ENCODE measurements around the gene MANSC4. TPM values are rescaled to one million over a fixed set of nuclear protein-coding genes. Genes with fewer than 3 reads are reported as not detected.

The MANSC4 gene
- total and polyA plus RNA-seq, 2 donors (not counting 1 experiment from before 2014, with no cell fraction given): 0.25 TPM; not detected in 1

GRCh38 chr12:27733791-27734190 is 46.2 kb downstream of the MANSC4 start:
- DNase-seq (no peak), ATAC-seq (ENCODE audit: low read depth) (no peak)
- H3K9me3 ChIP-seq (ENCODE audit: control extremely low read depth in 1 of 3, control insufficient read depth in 2 of 3, insufficient read depth in 1 of 3, low read length in 2 of 3): no peaks in the 10 kb centered on the region
- H2AFZ ChIP-seq (ENCODE audit: insufficient read depth, low read depth, low read length, poor library complexity, severe bottlenecking): no peak overlapping the region
- no peaks in the 10 kb centered on the region for H3K9me3 Mint-ChIP-seq (ENCODE audit: insufficient read depth)
- H3K4me1 ChIP-seq (ENCODE audit: control insufficient read depth in 2 of 2, insufficient read depth in 2 of 2, low read length in 2 of 2): no peaks in the 10 kb centered on the region
- H3K4me2 ChIP-seq (replicated peaks; ENCODE audit: low read depth, low read length, poor library complexity, severe bottlenecking): no peak overlapping the region
- H3K79me2 ChIP-seq (ENCODE audit: control insufficient read depth, insufficient read depth, low read length): no peaks in the 10 kb centered on the region
- no peaks in the 10 kb centered on the region for H3K27me3 ChIP-seq (replicated peaks in 1 of 4; ENCODE audit: control extremely low read depth in 1 of 4, control insufficient read depth in 3 of 4, insufficient read depth in 4 of 4, low read length in 3 of 4)
- intact Hi-C loops (cut with micrococcal nuclease): loop anchor here (1.0 kb wide), 1 partner anchor 88 kb away; no protein-coding TSS in a partner anchor
- no peaks in the 10 kb centered on the region for H3K27me3 Mint-ChIP-seq
- no peak overlapping the region for H3K27ac Mint-ChIP-seq
- peaks cover 19 to 35% of the 10 kb centered on the region in 2 experiments for H3K36me3 ChIP-seq (replicated peaks in 1 of 2; ENCODE audit: control extremely low read depth in 1 of 2, control insufficient read depth in 1 of 2, extremely low read depth in 1 of 2, insufficient read depth in 2 of 2, low read length in 1 of 2)
- TF ChIP-seq CTCF (IDR thresholded peaks at IDR 0.05) (no peak), EZH2 (IDR thresholded peaks at IDR 0.05; ENCODE audit: borderline replicate concordance, insufficient read depth, low read depth, low read length, poor library complexity, severe bottlenecking) (no peak)
- peaks cover 5% of the 10 kb centered on the region for H4K20me1 ChIP-seq (ENCODE audit: control insufficient read depth, insufficient read depth, low read length, poor library complexity, severe bottlenecking)
- H3K27ac ChIP-seq (ENCODE audit: low read length in 2 of 2): no peak overlapping the region
- no peak overlapping the region for H3K4me3 Mint-ChIP-seq
- H3K4me3 ChIP-seq (ENCODE audit: control extremely low read depth in 1 of 5, extremely low read depth in 1 of 5, insufficient read depth in 1 of 5, low read depth in 2 of 5, low read length in 4 of 5): no peak overlapping the region
- no CpG with 5 or more reads among the region's 1 CpG for WGBS (ENCODE audit: insufficient coverage)
- H3K4me1 Mint-ChIP-seq: no peaks in the 10 kb centered on the region
- H3K9ac ChIP-seq (ENCODE audit: low read length): no peak overlapping the region
- POLR2A ChIA-PET: no interaction called here
- CTCF ChIA-PET: interaction anchor here (0.5 to 5.4 kb wide), 10 partner anchors 11 to 413 kb away, joined by 3 to 59 read pairs (median 6); partner anchors contain the start of genes KLHL42, MANSC4 and REP15

- intact Hi-C loops (cut with micrococcal nuclease): loop anchor here (1.0 kb wide), 1 partner anchor 88 kb away; no protein-coding TSS in a partner anchor
- POLR2A ChIA-PET: no interaction called here
These were observed 46.9 kb downstream of the MANSC4 start for GRCh38 chr12:27733052-27733656.

More at GRCh38 chr12:27733052-27733656, 46.9 kb downstream of the MANSC4 start:
- H3K27ac ChIP-seq (ENCODE audit: low read length in 2 of 2): no peak overlapping the region
- H3K27ac Mint-ChIP-seq: no peak overlapping the region
- WGBS (ENCODE audit: insufficient coverage): no CpG with 5 or more reads among the region's 3 CpGs
- no peaks in the 10 kb centered on the region for H3K9me3 ChIP-seq (ENCODE audit: control extremely low read depth in 1 of 3, control insufficient read depth in 2 of 3, insufficient read depth in 1 of 3, low read length in 2 of 3)
- DNase-seq (peak; percentile 39), ATAC-seq (ENCODE audit: low read depth) (no peak)
- no peaks in the 10 kb centered on the region for H3K4me1 Mint-ChIP-seq
- no peaks in the 10 kb centered on the region for H3K27me3 ChIP-seq (replicated peaks in 1 of 4; ENCODE audit: control extremely low read depth in 1 of 4, control insufficient read depth in 3 of 4, insufficient read depth in 4 of 4, low read length in 3 of 4)
- H3K9ac ChIP-seq (ENCODE audit: low read length): no peak overlapping the region
- no peak overlapping the region for H3K4me2 ChIP-seq (replicated peaks; ENCODE audit: low read depth, low read length, poor library complexity, severe bottlenecking)
- H3K36me3 ChIP-seq (replicated peaks in 1 of 2; ENCODE audit: control extremely low read depth in 1 of 2, control insufficient read depth in 1 of 2, extremely low read depth in 1 of 2, insufficient read depth in 2 of 2, low read length in 1 of 2): peaks cover 15 to 32% of the 10 kb centered on the region in 2 experiments
- TF ChIP-seq CTCF (IDR thresholded peaks at IDR 0.05): peak; percentile 82
- no peak for TF ChIP-seq EZH2 (IDR thresholded peaks at IDR 0.05; ENCODE audit: borderline replicate concordance, insufficient read depth, low read depth, low read length, poor library complexity, severe bottlenecking)
- no peak overlapping the region for H2AFZ ChIP-seq (ENCODE audit: insufficient read depth, low read depth, low read length, poor library complexity, severe bottlenecking)
- H3K79me2 ChIP-seq (ENCODE audit: control insufficient read depth, insufficient read depth, low read length): no peaks in the 10 kb centered on the region
- no peak overlapping the region for H3K4me3 Mint-ChIP-seq
- CTCF ChIA-PET: interaction anchor here (0.7 to 5.4 kb wide), 10 partner anchors 10 to 212 kb away, joined by 3 to 59 read pairs (median 5); partner anchors contain the start of genes KLHL42 and MANSC4
- no peaks in the 10 kb centered on the region for H3K9me3 Mint-ChIP-seq (ENCODE audit: insufficient read depth)
- no peaks in the 10 kb centered on the region for H3K4me1 ChIP-seq (ENCODE audit: control insufficient read depth in 2 of 2, insufficient read depth in 2 of 2, low read length in 2 of 2)
- H3K4me3 ChIP-seq (ENCODE audit: control extremely low read depth in 1 of 5, extremely low read depth in 1 of 5, insufficient read depth in 1 of 5, low read depth in 2 of 5, low read length in 4 of 5): no peak overlapping the region
- no peaks in the 10 kb centered on the region for H3K27me3 Mint-ChIP-seq
- peaks cover 5% of the 10 kb centered on the region for H4K20me1 ChIP-seq (ENCODE audit: control insufficient read depth, insufficient read depth, low read length, poor library complexity, severe bottlenecking)
